ENCODE data around the gene RYR1.

RYR1 gene

DNA sequence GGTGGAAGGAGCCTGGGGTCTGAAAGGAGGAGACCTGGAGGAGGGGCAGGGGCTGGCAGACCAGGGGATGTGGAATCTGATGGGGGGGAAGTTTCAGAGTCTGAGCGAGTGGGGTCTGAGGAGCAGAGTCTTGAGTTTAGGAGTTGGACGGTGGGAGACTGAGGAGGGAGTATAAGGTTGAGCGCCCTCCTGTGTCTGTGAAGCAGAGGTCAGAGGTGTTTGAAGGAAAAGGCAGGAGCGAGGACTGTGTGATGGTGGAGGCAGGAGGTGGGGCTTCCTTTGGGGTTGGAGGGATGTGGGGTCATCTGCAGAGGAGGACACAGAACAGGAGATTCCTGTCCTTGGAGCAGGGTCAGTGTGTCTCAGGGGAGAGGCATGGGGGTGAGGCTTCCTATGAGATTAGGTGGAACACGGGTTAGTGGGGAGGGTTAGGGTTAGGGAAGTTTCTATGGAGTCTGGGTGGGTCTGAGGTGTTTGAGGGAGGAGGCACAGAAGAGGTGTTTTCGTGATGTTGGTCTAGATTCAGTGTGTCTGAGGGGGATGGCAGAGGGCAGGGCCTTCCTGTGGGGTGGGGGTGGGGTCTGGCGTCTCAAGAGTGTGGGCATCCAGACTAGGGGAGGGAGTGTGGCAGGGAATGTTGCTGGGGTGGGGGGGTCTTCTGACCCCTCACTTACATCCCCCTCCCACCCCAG is 8.3 kb downstream of the RYR1 start:
- Histone ChIP-seq H3K36me3 (no peaks in the 10 kb centered on the region), H3K9me3 (no peaks in the 10 kb centered on the region), H3K27me3 (no peaks in the 10 kb centered on the region), H3K4me1 (ENCODE audit: control insufficient read depth in 1 of 2, insufficient read depth in 1 of 2, low read depth in 1 of 2, low read length in 1 of 2) (no peaks in the 10 kb centered on the region), H3K4me3 (ENCODE audit: low read depth in 1 of 2, low read length in 1 of 2) (no peak overlapping the region), H3K27ac (no peak overlapping the region)
- TF ChIP-seq, protein P1, sequence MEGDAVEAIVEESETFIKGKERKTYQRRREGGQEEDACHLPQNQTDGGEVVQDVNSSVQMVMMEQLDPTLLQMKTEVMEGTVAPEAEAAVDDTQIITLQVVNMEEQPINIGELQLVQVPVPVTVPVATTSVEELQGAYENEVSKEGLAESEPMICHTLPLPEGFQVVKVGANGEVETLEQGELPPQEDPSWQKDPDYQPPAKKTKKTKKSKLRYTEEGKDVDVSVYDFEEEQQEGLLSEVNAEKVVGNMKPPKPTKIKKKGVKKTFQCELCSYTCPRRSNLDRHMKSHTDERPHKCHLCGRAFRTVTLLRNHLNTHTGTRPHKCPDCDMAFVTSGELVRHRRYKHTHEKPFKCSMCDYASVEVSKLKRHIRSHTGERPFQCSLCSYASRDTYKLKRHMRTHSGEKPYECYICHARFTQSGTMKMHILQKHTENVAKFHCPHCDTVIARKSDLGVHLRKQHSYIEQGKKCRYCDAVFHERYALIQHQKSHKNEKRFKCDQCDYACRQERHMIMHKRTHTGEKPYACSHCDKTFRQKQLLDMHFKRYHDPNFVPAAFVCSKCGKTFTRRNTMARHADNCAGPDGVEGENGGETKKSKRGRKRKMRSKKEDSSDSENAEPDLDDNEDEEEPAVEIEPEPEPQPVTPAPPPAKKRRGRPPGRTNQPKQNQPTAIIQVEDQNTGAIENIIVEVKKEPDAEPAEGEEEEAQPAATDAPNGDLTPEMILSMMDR (IDR thresholded peaks at IDR 0.05): no peak

DNA sequence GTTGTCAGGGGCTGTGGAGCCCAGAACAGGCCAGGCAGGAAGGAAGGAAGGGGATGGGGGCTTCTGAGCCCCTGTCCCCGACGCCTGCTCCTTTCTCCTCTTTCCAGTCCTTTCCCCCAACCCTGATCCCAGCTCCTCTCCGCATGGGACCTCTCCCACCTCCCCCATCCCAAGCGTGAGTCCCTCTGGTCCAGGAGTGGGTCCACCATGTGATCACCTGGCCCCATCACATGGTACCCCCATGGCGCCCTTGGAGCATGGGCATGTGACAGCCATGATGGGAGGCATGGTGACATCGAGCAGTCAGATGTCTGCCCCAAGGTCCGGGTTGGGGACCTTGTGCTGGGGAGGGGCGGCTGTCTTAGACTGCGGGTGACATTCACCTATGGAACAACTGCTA is 9.2 kb downstream of the RYR1 start:
- TF ChIP-seq, protein P1 (IDR thresholded peaks at IDR 0.05): no peak

DNA sequence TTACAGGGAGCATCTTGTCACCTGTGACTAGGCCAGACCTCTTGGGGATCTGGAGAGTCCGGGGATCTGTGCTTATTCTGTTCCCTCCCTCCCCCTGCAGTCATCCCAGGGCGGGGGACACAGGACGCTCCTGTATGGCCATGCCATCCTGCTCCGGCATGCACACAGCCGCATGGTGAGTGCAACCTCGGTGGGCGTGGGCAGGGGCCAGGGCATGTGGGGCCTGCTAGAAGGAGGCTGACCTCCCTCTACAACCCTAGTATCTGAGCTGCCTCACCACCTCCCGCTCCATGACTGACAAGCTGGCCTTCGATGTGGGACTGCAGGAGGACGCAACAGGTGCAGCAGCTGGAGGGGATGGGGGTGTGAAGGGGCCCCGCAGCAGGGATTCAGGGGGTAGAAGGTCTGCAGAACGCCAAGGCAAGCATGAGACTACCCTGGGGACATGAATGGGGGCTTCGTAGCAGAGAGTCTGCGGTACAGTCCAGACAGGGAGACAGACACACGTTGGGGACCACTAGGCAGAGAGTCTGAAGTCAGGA is 10.0 kb downstream of the RYR1 start:
- Histone ChIP-seq H3K36me3 (no peaks in the 10 kb centered on the region), H3K4me3 (ENCODE audit: low read depth in 1 of 2, low read length in 1 of 2) (no peak overlapping the region), H3K27me3 (no peaks in the 10 kb centered on the region), H3K4me1 (ENCODE audit: control insufficient read depth in 1 of 2, insufficient read depth in 1 of 2, low read depth in 1 of 2, low read length in 1 of 2) (no peaks in the 10 kb centered on the region), H3K9me3 (no peaks in the 10 kb centered on the region), H3K27ac (no peak overlapping the region)
- TF ChIP-seq, protein P1 (IDR thresholded peaks at IDR 0.05): no peak

More for the DNA sequence above, 9.2 kb downstream of the RYR1 start:
- Histone ChIP-seq H3K27ac (no peak overlapping the region), H3K4me3 (ENCODE audit: low read depth in 1 of 2, low read length in 1 of 2) (no peak overlapping the region), H3K27me3 (no peaks in the 10 kb centered on the region), H3K4me1 (ENCODE audit: control insufficient read depth in 1 of 2, insufficient read depth in 1 of 2, low read depth in 1 of 2, low read length in 1 of 2) (no peaks in the 10 kb centered on the region), H3K9me3 (no peaks in the 10 kb centered on the region), H3K36me3 (no peaks in the 10 kb centered on the region)

DNA sequence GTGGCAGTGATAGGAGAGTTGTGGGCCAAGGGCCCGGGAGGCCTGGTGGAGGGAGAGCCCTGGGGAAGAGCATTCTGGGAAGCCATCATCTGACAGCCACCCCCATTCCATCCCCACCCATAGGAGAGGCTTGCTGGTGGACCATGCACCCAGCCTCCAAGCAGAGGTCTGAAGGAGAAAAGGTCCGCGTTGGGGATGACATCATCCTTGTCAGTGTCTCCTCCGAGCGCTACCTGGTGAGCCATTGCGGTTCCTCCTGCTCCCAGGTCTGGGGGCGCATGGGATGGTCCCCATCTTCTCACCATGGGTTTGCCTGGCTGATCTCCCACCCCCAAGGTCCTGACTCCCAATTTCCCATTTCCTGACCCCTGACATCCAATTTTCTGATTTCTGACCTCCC is 10.5 kb downstream of the RYR1 start:
- Histone ChIP-seq H3K27me3 (no peaks in the 10 kb centered on the region), H3K27ac (no peak overlapping the region), H3K4me1 (ENCODE audit: control insufficient read depth in 1 of 2, insufficient read depth in 1 of 2, low read depth in 1 of 2, low read length in 1 of 2) (no peaks in the 10 kb centered on the region), H3K4me3 (ENCODE audit: low read depth in 1 of 2, low read length in 1 of 2) (no peak overlapping the region), H3K9me3 (no peaks in the 10 kb centered on the region), H3K36me3 (no peaks in the 10 kb centered on the region)
- TF ChIP-seq, protein P1 (IDR thresholded peaks at IDR 0.05): no peak

DNA sequence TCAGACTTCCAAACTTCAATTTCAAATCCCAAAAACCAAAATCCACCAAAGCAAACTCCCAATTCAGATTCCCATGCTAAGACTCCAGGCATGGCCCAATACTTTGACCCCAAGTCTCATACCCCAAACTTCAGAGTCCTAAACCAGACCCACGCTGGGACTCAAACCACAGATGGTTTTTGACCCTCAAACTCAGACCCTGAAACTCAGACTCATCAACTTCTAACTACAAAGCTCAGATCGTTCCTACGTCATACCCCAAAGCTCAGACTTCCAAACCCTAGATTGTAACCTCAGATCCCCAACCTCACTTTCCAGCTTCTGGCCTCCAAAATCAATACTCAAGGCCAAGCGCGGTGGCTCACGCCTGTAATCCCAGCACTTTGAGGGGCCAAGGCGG is 11.9 kb downstream of the RYR1 start:
- H3K27ac ChIP-seq: no peak overlapping the region
- TF ChIP-seq, protein P1 (IDR thresholded peaks at IDR 0.05): no peak
- H3K36me3 ChIP-seq: no peaks in the 10 kb centered on the region
- no peaks in the 10 kb centered on the region for H3K9me3 ChIP-seq
- H3K4me1 ChIP-seq (ENCODE audit: control insufficient read depth in 1 of 2, insufficient read depth in 1 of 2, low read depth in 1 of 2, low read length in 1 of 2): no peaks in the 10 kb centered on the region
- H3K27me3 ChIP-seq: peaks cover 5% of the 10 kb centered on the region
- H3K4me3 ChIP-seq (ENCODE audit: low read depth in 1 of 2, low read length in 1 of 2): no peak overlapping the region

Data from neutrophil (primary cell).